ENCODE data around the gene CEACAM3. TPM values are rescaled to one million over a fixed set of nuclear protein-coding genes. Genes with fewer than 3 reads are reported as not detected.

CEACAM3 gene
- total RNA-seq, 4 donors from 2014 or later: not detected

DNA sequence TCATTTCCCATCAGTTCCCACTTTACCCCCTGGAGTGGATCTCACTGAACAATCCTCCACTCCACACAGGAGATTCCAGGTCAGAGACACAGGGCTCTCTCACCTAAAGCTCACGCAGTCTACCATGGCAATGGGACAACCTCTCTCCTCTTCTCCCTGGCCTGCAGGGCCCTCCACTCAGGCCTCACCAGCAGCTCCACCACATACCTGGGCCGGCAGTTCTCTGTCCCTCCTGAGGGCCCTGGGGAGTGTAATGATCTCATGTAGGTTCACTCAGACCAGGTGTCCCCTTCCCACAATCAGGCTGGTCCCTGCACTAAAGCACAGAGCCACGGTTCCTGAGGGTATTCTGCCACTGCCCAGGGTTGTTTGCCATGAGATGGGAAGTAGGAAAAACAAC lies 15.6 kb downstream of the CEACAM3 start:
- Histone ChIP-seq H3K27ac (no peak overlapping the region), H3K9me3 (no peaks in the 10 kb centered on the region), H3K36me3 (no peaks in the 10 kb centered on the region), H3K4me3 (no peak overlapping the region), H3K4me1 (no peaks in the 10 kb centered on the region), H3K27me3 (no peaks in the 10 kb centered on the region)
- TF ChIP-seq, protein P1, sequence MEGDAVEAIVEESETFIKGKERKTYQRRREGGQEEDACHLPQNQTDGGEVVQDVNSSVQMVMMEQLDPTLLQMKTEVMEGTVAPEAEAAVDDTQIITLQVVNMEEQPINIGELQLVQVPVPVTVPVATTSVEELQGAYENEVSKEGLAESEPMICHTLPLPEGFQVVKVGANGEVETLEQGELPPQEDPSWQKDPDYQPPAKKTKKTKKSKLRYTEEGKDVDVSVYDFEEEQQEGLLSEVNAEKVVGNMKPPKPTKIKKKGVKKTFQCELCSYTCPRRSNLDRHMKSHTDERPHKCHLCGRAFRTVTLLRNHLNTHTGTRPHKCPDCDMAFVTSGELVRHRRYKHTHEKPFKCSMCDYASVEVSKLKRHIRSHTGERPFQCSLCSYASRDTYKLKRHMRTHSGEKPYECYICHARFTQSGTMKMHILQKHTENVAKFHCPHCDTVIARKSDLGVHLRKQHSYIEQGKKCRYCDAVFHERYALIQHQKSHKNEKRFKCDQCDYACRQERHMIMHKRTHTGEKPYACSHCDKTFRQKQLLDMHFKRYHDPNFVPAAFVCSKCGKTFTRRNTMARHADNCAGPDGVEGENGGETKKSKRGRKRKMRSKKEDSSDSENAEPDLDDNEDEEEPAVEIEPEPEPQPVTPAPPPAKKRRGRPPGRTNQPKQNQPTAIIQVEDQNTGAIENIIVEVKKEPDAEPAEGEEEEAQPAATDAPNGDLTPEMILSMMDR (IDR thresholded peaks at IDR 0.05): no peak
- no peak for TF ChIP-seq POLR2A (IDR thresholded peaks at IDR 0.05)
- no peak for DNase-seq

DNA sequence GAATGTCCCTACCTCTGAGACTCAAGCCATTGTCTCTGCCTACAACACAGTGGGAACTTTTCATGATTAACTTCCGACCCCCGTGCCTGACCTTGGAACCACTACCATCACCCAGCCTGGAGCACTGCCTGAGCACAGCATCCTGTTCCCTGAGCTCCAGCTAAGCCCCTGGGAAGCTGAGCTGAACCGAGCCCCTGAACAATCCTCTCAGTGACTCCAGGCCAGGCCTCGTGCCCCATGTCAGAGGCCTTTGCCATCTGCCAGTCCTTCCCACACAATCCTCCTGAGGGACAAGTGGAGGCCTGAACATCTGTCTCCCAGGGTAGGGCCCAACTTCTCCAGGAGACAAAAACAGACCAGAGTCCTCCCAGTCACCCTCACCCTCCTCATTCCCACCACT lies 17.5 kb downstream of the CEACAM3 start:
- Histone ChIP-seq H3K4me1 (no peaks in the 10 kb centered on the region), H3K4me3 (no peak overlapping the region), H3K27ac (no peak overlapping the region), H3K27me3 (no peaks in the 10 kb centered on the region), H3K36me3 (no peaks in the 10 kb centered on the region), H3K9me3 (no peaks in the 10 kb centered on the region)
- TF ChIP-seq POLR2A (IDR thresholded peaks at IDR 0.05): no peak
- TF ChIP-seq, protein P1 (IDR thresholded peaks at IDR 0.05): no peak
- DNase-seq: no peak

DNA sequence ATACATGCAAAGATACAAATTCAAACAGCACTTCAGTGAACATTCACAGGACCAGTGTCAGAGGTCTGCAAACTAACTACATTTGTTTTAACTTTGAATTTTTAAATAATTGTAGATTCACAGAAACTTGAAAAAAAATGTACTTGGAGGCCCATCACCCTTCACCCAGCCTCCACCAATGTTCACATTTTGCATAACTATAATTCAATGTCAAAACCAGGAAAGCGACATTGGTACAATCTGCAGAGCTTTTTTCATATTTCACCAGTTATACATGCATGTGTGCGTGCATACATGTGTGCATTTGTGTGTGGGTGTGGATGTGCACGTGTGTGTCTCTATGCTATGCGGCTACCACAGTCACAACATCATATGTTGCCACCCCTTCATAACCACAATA lies 18.9 kb downstream of the CEACAM3 start:
- Histone ChIP-seq H3K27me3 (no peaks in the 10 kb centered on the region), H3K27ac (no peak overlapping the region), H3K4me3 (no peak overlapping the region), H3K4me1 (no peaks in the 10 kb centered on the region), H3K9me3 (no peaks in the 10 kb centered on the region), H3K36me3 (no peaks in the 10 kb centered on the region)
- TF ChIP-seq, protein P1 (IDR thresholded peaks at IDR 0.05): no peak
- no peak for TF ChIP-seq POLR2A (IDR thresholded peaks at IDR 0.05)
- no peak for DNase-seq

DNA sequence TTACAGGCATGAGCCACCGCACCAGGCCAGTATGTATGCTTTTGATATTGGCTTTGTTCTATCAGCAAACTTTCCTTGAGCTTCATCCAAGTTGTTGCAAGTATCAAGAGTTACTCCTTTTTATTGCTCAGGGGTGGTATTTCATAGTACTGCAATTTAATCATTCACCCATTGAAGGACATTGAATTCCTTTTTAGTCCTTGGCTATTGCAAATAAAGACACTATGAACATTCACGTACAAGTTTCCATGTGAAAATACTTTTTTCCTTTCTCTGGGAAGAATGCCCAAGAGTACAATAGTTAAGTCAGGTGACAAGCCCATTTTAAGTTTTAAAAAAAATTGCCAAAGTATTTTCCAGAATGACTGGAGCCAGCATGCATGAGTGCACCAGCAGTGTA lies 20.4 kb downstream of the CEACAM3 start:
- Histone ChIP-seq H3K36me3 (no peaks in the 10 kb centered on the region), H3K4me3 (no peak overlapping the region)
- DNase-seq: no peak

GRCh38 chr19:41821003-41821735 lies 24.8 kb downstream of the CEACAM3 start:
- Histone ChIP-seq H3K4me3 (no peak overlapping the region), H3K36me3 (no peaks in the 10 kb centered on the region), H3K27me3 (no peaks in the 10 kb centered on the region), H3K9me3 (no peaks in the 10 kb centered on the region), H3K4me1 (no peaks in the 10 kb centered on the region), H3K27ac (no peak overlapping the region)
- no peak for TF ChIP-seq POLR2A (IDR thresholded peaks at IDR 0.05)
- TF ChIP-seq, protein P1 (IDR thresholded peaks at IDR 0.05): peak; percentile 52 to 74 (median 71)
- DNase-seq: peak in 2 of 3 donors; percentile 26 to 61

More for the DNA sequence above, 20.4 kb downstream of the CEACAM3 start:
- TF ChIP-seq, protein P1 (IDR thresholded peaks at IDR 0.05): no peak
- no peak for TF ChIP-seq POLR2A (IDR thresholded peaks at IDR 0.05)
- Histone ChIP-seq H3K27ac (no peak overlapping the region), H3K9me3 (no peaks in the 10 kb centered on the region), H3K4me1 (no peaks in the 10 kb centered on the region), H3K27me3 (no peaks in the 10 kb centered on the region)

Measured in Peyer's patch (tissue), 4 donors.